Mucosa of stomach (tissue), 1 donor: ENCODE data around the gene KRT78.
"Not testable (repeated sequence)": the region's sequence is repeated elsewhere in the genome, so short reads cannot be mapped to it uniquely, and the experiment has no call there.

Experiments
- H3K27me3 ChIP-seq: one replicate; pipeline ENCODE4 v1.7.0; 2013; ENCODE audit warnings: mild to moderate bottlenecking, low read length; ENCODE audit not compliant: control insufficient read depth, insufficient read depth
- H3K36me3 ChIP-seq: one replicate; pipeline ENCODE4 v1.7.0; 2013; ENCODE audit warnings: low read length; ENCODE audit not compliant: control insufficient read depth, insufficient read depth
- H3K4me1 ChIP-seq: one replicate; pipeline ENCODE4 v1.7.0; 2013; ENCODE audit warnings: mild to moderate bottlenecking, low read length; ENCODE audit not compliant: control insufficient read depth, insufficient read depth
- H3K4me3 ChIP-seq: one replicate; pipeline ENCODE4 v1.7.0; 2013; ENCODE audit warnings: low read length
- H3K9ac ChIP-seq: one replicate; pipeline ENCODE4 v1.7.0; 2013; ENCODE audit warnings: mild to moderate bottlenecking, low read length, moderate library complexity
- H3K9me3 ChIP-seq: one replicate; pipeline ENCODE4 v1.7.0; 2013; ENCODE audit warnings: mild to moderate bottlenecking, low read length, moderate library complexity; ENCODE audit not compliant: control insufficient read depth
- donor health status: Pancreatic carcinoma.

Gene KRT78

GRCh38 chr12:52798671-52799504 is 49.9 kb downstream of the KRT78 start:
- Histone ChIP-seq H3K4me3 (no peak overlapping the region), H3K4me1 (peaks cover 18% of the 10 kb centered on the region), H3K9ac (no peak overlapping the region), H3K9me3 (no peaks in the 10 kb centered on the region), H3K27me3 (peaks cover 3% of the 10 kb centered on the region), H3K36me3 (no peaks in the 10 kb centered on the region)

GRCh38 chr12:52798003-52798670 is 50.7 kb downstream of the KRT78 start:
- no peaks in the 10 kb centered on the region for H3K9me3 ChIP-seq
- no peak overlapping the region for H3K4me3 ChIP-seq
- H3K36me3 ChIP-seq, result no peaks in the 10 kb centered on the region
- H3K4me1 ChIP-seq, result peaks cover 18% of the 10 kb centered on the region
- H3K27me3 ChIP-seq, result peaks cover 5% of the 10 kb centered on the region
- H3K9ac ChIP-seq, result no peak overlapping the region

- Histone ChIP-seq H3K9me3 (no peaks in the 10 kb centered on the region), H3K36me3 (no peaks in the 10 kb centered on the region), H3K4me3 (no peak overlapping the region), H3K27me3 (peaks cover 5% of the 10 kb centered on the region), H3K9ac (no peak overlapping the region), H3K4me1 (peaks cover 18% of the 10 kb centered on the region)
Observed at GRCh38 chr12:52797529-52797894, 51.3 kb downstream of the KRT78 start.

GRCh38 chr12:52796839-52797528 is 51.8 kb downstream of the KRT78 start:
- Histone ChIP-seq H3K36me3 (no peaks in the 10 kb centered on the region), H3K9me3 (no peaks in the 10 kb centered on the region), H3K4me1 (peaks cover 18% of the 10 kb centered on the region), H3K4me3 (no peak overlapping the region), H3K9ac (no peak overlapping the region), H3K27me3 (peaks cover 5% of the 10 kb centered on the region)

- Histone ChIP-seq H3K9ac (no peak overlapping the region), H3K27me3 (peaks cover 9% of the 10 kb centered on the region)
Observed at GRCh38 chr12:52796429-52796794, 52.4 kb downstream of the KRT78 start.

GRCh38 chr12:52795694-52796428 is 52.9 kb downstream of the KRT78 start, which contains the start of gene KRT3:
TSS of gene KRT3 (minus strand) at chr12:52796117. CDS start at chr12:52796042, 75 bp downstream.
- Histone ChIP-seq H3K36me3 (no peaks in the 10 kb centered on the region), H3K27me3 (peaks cover 14% of the 10 kb centered on the region), H3K9ac (no peak within 1 kb of the TSS), H3K4me1 (peaks cover 18% of the 10 kb centered on the region), H3K9me3 (no peaks in the 10 kb centered on the region), H3K4me3 (no peak within 1 kb of the TSS)

More at GRCh38 chr12:52796429-52796794, 52.4 kb downstream of the KRT78 start:
- Histone ChIP-seq H3K36me3 (no peaks in the 10 kb centered on the region), H3K4me3 (no peak overlapping the region), H3K9me3 (no peaks in the 10 kb centered on the region), H3K4me1 (peaks cover 18% of the 10 kb centered on the region)

- not testable (repeated sequence) for H3K9me3 ChIP-seq, H3K36me3 ChIP-seq, H3K9ac ChIP-seq, H3K4me3 ChIP-seq
- Histone ChIP-seq H3K27me3 (peaks cover 17% of the 10 kb centered on the region), H3K4me1 (peaks cover 14% of the 10 kb centered on the region)
Observed at GRCh38 chr12:52795332-52795674, 53.5 kb downstream of the KRT78 start.

- peaks cover 10% of the 10 kb centered on the region for H3K4me1 ChIP-seq
- H3K4me3 ChIP-seq, result no peak overlapping the region
- H3K9ac ChIP-seq, result no peak overlapping the region
- H3K27me3 ChIP-seq, result peaks cover 23% of the 10 kb centered on the region
- no peaks in the 10 kb centered on the region for H3K9me3 ChIP-seq
- no peaks in the 10 kb centered on the region for H3K36me3 ChIP-seq
Observed at GRCh38 chr12:52794479-52795331, 54.1 kb downstream of the KRT78 start.

- Histone ChIP-seq H3K27me3 (peaks cover 33% of the 10 kb centered on the region), H3K4me3 (no peak overlapping the region), H3K4me1 (peaks cover 7% of the 10 kb centered on the region), H3K9ac (no peak overlapping the region), H3K9me3 (no peaks in the 10 kb centered on the region), H3K36me3 (no peaks in the 10 kb centered on the region)
Observed at GRCh38 chr12:52792185-52793029, 56.4 kb downstream of the KRT78 start.

GRCh38 chr12:52791271-52792184 is 57.3 kb downstream of the KRT78 start:
- H3K27me3 ChIP-seq, result peaks cover 33% of the 10 kb centered on the region

More at GRCh38 chr12:52791271-52792184, 57.3 kb downstream of the KRT78 start:
- no peak overlapping the region for H3K4me3 ChIP-seq
- no peaks in the 10 kb centered on the region for H3K36me3 ChIP-seq
- no peaks in the 10 kb centered on the region for H3K4me1 ChIP-seq
- H3K9me3 ChIP-seq, result no peaks in the 10 kb centered on the region
- H3K9ac ChIP-seq, result no peak overlapping the region
